Caco-2 (cell line): ENCODE data around the gene FBXW9. TPM values are rescaled to one million over a fixed set of nuclear protein-coding genes. Genes with fewer than 3 reads are reported as not detected.

Source experiments
- BruUV-seq: library from RNA; stranded (reverse); fragments of 400-500 nt; replicated peaks from 2 replicates; lab custom pipeline; 2021; lab: Mats Ljungman, UMichigan
- CTCF ChIA-PET: fragments of 300-600 bp; sonication (Branson Sonifier 250); formaldehyde crosslinking; loops from one replicate; lab custom pipeline; 2022; ENCODE audit warnings: antibody characterized with exemption; lab: Charles Lee
- POLR2A ChIA-PET: fragments of 300-600 bp; sonication (Branson Sonifier 250); formaldehyde crosslinking; loops from one replicate; lab custom pipeline; 2022; ENCODE audit warnings: antibody characterized with exemption; lab: Charles Lee
- DNase-seq, 2 experiments: peaks; one replicate each; pipeline versions ENCODE4 v3.0.0 to v3.0.0-alpha.2; 2020 to 2022
- H3K27me3 ChIP-seq: replicated peaks from 2 replicates; pipeline ENCODE4 v1.6.0; 2011; ENCODE audit warnings: low read length; ENCODE audit not compliant: control insufficient read depth, insufficient read depth
- H3K36me3 ChIP-seq: 2 replicates; pipeline ENCODE4 v1.5.1; 2011; ENCODE audit warnings: low read length; ENCODE audit not compliant: control insufficient read depth, insufficient read depth
- H3K4me1 ChIP-seq: fragments of 250-450 bp; sonication (Bioruptor Pico); 2 replicates; pipeline ENCODE4 v1.5.1; 2020; ENCODE audit warnings: mild to moderate bottlenecking
- H3K4me3 ChIP-seq: 2 replicates; pipeline ENCODE4 v1.5.1; 2011; ENCODE audit warnings: low read depth, mild to moderate bottlenecking, control low read depth, low read length
- H3K9me3 ChIP-seq: fragments of 250-450 bp; sonication (Bioruptor Pico); 2 replicates; pipeline ENCODE4 v1.5.1; 2020; ENCODE audit warnings: mild to moderate bottlenecking, moderate library complexity
- H3K27ac Mint-ChIP-seq: one replicate; pipeline ENCODE4 v1.8.0; 2022; ENCODE audit warnings: mixed read lengths; ENCODE audit not compliant: unreplicated experiment
- H3K27me3 Mint-ChIP-seq: one replicate; pipeline ENCODE4 v1.8.0; 2022; ENCODE audit warnings: mixed read lengths; ENCODE audit not compliant: insufficient read depth, unreplicated experiment
- H3K36me3 Mint-ChIP-seq: one replicate; pipeline ENCODE4 v1.8.0; 2022; ENCODE audit warnings: mild to moderate bottlenecking, mixed read lengths; ENCODE audit not compliant: insufficient read depth, unreplicated experiment
- H3K4me1 Mint-ChIP-seq: one replicate; pipeline ENCODE4 v1.8.0; 2022; ENCODE audit warnings: low read depth, mixed read lengths; ENCODE audit not compliant: unreplicated experiment
- H3K4me3 Mint-ChIP-seq: one replicate; pipeline ENCODE4 v1.8.0; 2022; ENCODE audit warnings: mild to moderate bottlenecking, moderate library complexity, mixed read lengths; ENCODE audit not compliant: unreplicated experiment
- H3K9me3 Mint-ChIP-seq: one replicate; pipeline ENCODE4 v1.8.0; 2022; ENCODE audit warnings: mixed read lengths; ENCODE audit not compliant: unreplicated experiment
- CTCF ChIP-seq, 2 experiments: fragments of 200-600 bp in 1 of 2; IDR thresholded peaks; 1 replicate in 1 of 2; 2 replicates in 1 of 2; pipeline versions ENCODE4 v1.5.1 to v1.8.0; 2011 to 2022; ENCODE audit warnings: antibody characterized with exemption in 1 of 2, control low read depth in 1 of 2, inconsistent platforms in 1 of 2, low read depth in 1 of 2, low read length in 1 of 2, mild to moderate bottlenecking in 1 of 2, moderate library complexity in 1 of 2; ENCODE audit not compliant: insufficient read depth in 1 of 2, severe bottlenecking in 1 of 2, unreplicated experiment in 1 of 2
- intact Hi-C: fragments of 100-400 bp; cut with micrococcal nuclease; formaldehyde crosslinking; loops from one replicate; pipeline ENCODE4 v1.10.0; 2022; ENCODE audit not compliant: unreplicated experiment
- total RNA-seq: library from RNA; stranded (reverse); gene quantifications from 2 replicates; pipeline ENCODE4 v1.2.3, GENCODE V29; 2022

Gene FBXW9
- total RNA-seq, 1 experiment from 2014 or later = 8.3 TPM

- H3K27me3 Mint-ChIP-seq = no peaks in the 10 kb centered on the region
- BruUV-seq = no TSS peak
- no peaks in the 10 kb centered on the region for H3K27me3 ChIP-seq
- H3K4me3 ChIP-seq = no peak overlapping the region
- POLR2A ChIA-PET = no interaction called here
- peaks cover 36% of the 10 kb centered on the region for H3K36me3 Mint-ChIP-seq
- no peaks in the 10 kb centered on the region for H3K4me1 ChIP-seq
- DNase-seq = no peak
- no peak for TF ChIP-seq CTCF (IDR thresholded peaks at IDR 0.05; ENCODE audit: insufficient read depth in 1 of 2, low read depth in 1 of 2, low read length in 1 of 2, severe bottlenecking in 1 of 2, unreplicated experiment in 1 of 2)
- no peak overlapping the region for H3K27ac Mint-ChIP-seq
- CTCF ChIA-PET = no interaction called here
- H3K36me3 ChIP-seq = no peaks in the 10 kb centered on the region; the same call in none of the 2 replicates
- intact Hi-C loops = no loop called here
- H3K4me1 Mint-ChIP-seq = peaks cover 5% of the 10 kb centered on the region
- H3K9me3 ChIP-seq = no peaks in the 10 kb centered on the region
- no peaks in the 10 kb centered on the region for H3K9me3 Mint-ChIP-seq
- no peak overlapping the region for H3K4me3 Mint-ChIP-seq
Measured at GRCh38 chr19:12660980-12661379, 35.5 kb downstream of the FBXW9 start.

GRCh38 chr19:12657966-12658365 is 38.5 kb downstream of the FBXW9 start:
- no peaks in the 10 kb centered on the region for H3K4me1 Mint-ChIP-seq
- no TSS peak for BruUV-seq
- CTCF ChIA-PET = no interaction called here
- peak in 1 of 2 experiments; percentile 4 for TF ChIP-seq CTCF (IDR thresholded peaks at IDR 0.05; ENCODE audit: insufficient read depth in 1 of 2, low read depth in 1 of 2, low read length in 1 of 2, severe bottlenecking in 1 of 2, unreplicated experiment in 1 of 2)
- H3K4me3 Mint-ChIP-seq = no peak overlapping the region
- no peak overlapping the region for H3K27ac Mint-ChIP-seq
- intact Hi-C loops = no loop called here
- peaks cover 32% of the 10 kb centered on the region for H3K36me3 Mint-ChIP-seq
- no peaks in the 10 kb centered on the region for H3K27me3 Mint-ChIP-seq
- Histone ChIP-seq H3K4me1 (no peaks in the 10 kb centered on the region), H3K36me3 (no peaks in the 10 kb centered on the region), H3K4me3 (no peak overlapping the region), H3K9me3 (no peaks in the 10 kb centered on the region), H3K27me3 (no peaks in the 10 kb centered on the region)
- POLR2A ChIA-PET = no interaction called here
- no peaks in the 10 kb centered on the region for H3K9me3 Mint-ChIP-seq
- DNase-seq = no peak

GRCh38 chr19:12656899-12657571 is 39.4 kb downstream of the FBXW9 start:
- H3K36me3 Mint-ChIP-seq = peaks cover 32% of the 10 kb centered on the region
- no peaks in the 10 kb centered on the region for H3K4me1 Mint-ChIP-seq
- Histone ChIP-seq H3K27me3 (no peaks in the 10 kb centered on the region), H3K4me3 (no peak overlapping the region), H3K36me3 (no peaks in the 10 kb centered on the region), H3K4me1 (no peaks in the 10 kb centered on the region), H3K9me3 (no peaks in the 10 kb centered on the region)
- CTCF ChIA-PET = no interaction called here
- H3K4me3 Mint-ChIP-seq = no peak overlapping the region
- no peak for TF ChIP-seq CTCF (IDR thresholded peaks at IDR 0.05; ENCODE audit: insufficient read depth in 1 of 2, low read depth in 1 of 2, low read length in 1 of 2, severe bottlenecking in 1 of 2, unreplicated experiment in 1 of 2)
- H3K27me3 Mint-ChIP-seq = no peaks in the 10 kb centered on the region
- intact Hi-C loops = no loop called here
- H3K27ac Mint-ChIP-seq = no peak overlapping the region
- no peak for DNase-seq
- POLR2A ChIA-PET = no interaction called here
- H3K9me3 Mint-ChIP-seq = no peaks in the 10 kb centered on the region
- no TSS peak for BruUV-seq
